D341Med (cell line): ENCODE measurements around the gene IL12RB1.
"Not testable (repeated sequence)": the region's sequence is repeated elsewhere in the genome, so short reads cannot be mapped to it uniquely, and the experiment has no call there.

Experiments used
- DNase-seq: peaks from one replicate; pipeline ENCODE4 v3.0.0; 2012; ENCODE audit warnings: low spot score

IL12RB1 gene

DNA sequence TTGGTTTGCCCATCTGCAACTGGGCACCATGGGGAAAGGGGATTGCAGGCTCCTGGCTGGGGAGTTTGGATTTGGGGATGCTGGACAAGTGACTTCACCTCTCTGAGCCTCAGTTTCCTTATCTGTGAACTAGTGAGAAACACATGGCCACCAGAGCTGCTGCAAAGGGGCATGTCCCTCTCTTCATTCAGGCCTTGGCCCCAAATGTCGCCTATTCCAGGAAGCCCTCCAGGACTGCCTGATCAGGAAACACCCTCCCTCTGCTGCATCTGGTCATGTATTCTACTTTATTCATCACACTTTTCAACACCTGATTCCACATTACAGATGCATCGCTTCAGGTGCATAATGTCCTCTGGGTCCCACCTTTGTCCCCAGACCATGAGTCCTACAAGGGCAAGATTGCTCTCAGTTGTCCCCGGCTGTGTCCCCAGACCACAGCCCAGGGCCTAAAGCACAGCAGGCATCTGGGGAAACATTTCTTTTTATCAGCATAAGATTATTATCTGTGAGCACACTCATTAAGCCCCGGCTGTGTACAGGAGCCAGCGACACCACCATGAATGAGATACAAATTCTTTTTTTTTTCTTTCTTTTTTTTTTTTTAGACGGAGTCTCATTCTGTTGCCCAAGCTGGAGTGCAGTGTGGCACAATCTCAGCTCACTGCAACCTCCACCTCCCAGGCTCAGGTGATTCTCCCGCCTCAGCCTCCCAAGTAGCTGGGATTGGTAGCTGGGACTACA lies 41.3 kb downstream of the IL12RB1 start:
- no peak for DNase-seq

- DNase-seq, result peak; percentile 88
Observed at GRCh38 chr19:18044825-18045304, 41.9 kb downstream of the IL12RB1 start.

GRCh38 chr19:18043676-18044075 lies 43.1 kb downstream of the IL12RB1 start:
- no peak for DNase-seq

- DNase-seq, result no peak
Observed at GRCh38 chr19:18041054-18041453, 45.7 kb downstream of the IL12RB1 start.

DNA sequence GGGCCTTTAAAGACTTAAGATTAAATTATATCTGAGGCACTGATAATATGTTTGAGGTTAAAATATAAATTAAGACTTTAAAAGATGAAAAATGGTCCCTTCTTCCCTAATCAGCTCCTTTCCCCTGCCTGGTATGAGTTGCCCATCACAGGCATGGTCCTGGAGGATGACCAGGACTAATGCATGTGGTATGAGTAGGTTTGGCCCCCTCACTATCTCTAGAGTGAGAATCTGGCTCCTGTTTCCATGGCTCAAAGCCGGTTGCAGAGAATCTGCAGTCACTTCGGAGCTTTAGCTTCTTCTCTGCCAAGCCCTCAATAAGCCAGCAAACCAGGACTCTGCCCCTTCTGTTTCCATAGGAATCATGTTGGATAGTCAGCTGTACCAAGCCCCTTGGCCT lies 54.6 kb downstream of the IL12RB1 start:
- not testable (repeated sequence) for DNase-seq

GRCh38 chr19:18031401-18031800 lies 55.3 kb downstream of the IL12RB1 start:
- DNase-seq, result not testable (repeated sequence)

DNA sequence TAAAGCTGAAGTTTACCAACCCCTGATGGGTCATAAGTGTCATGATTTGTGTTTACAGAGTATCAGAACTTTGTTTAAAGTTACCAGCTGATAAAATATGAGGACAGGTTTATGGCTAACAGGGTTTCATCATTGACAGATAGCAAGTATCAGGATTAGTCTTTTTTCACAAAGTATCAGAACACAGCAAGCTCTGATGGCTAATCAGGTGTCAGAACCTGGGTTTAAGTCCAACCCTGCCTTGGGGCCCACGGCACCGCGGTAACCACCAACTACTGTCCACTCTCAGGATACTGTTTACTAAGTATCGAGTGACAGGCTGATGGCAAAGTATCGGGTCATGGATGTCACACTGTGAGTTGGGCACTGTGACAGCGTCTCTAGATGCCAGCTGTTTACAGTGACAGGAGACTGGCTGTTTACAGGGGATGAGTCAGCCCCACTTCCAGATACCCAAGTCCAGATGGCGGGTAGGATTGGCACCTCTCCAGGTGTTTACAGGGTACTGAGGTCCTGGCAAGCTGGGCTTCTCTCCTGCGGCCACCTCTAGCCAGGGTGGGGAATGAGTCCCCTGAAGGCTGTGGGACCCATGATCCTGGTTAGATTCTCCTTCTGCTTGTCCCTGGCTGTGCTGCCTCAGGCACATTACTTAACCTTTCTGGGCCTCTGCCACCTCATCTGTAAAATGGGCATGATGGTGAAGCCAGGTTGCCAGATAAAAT lies 57.0 kb downstream of the IL12RB1 start:
- peak; percentile 68 for DNase-seq

- DNase-seq, result no peak
Observed at GRCh38 chr19:18027151-18027550, 59.6 kb downstream of the IL12RB1 start.

GRCh38 chr19:18023622-18024251 lies 63.0 kb downstream of the IL12RB1 start:
- no peak for DNase-seq

DNA sequence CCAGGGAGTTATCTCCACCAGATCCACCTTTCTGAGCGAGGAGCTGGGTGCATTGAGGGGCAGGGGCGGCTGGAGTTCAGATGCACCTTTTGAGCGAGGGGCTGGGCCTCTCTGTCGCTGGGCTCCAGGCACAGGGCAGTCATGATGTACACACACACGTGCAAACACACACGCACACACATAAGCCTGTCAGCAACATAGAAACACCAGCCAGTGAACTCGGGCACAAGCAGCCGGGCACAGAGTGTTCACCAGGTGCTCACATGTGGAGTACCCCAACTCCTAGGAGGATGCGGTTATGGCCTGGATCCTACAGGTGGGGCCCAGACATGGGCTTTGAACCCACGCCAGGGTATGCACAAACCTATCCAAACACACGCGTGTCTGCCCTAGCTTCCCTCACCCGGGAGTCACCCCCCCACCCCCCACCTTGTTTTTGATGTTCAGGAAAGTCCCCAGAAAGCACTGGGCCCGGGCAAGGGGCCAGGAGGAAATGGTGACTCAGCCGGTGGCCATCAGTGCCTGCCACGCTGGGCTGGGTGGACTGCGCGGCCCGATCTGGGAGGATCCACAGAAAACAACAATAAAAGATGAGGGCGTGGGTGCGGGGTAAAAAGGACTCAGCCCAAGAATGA lies 65.5 kb downstream of the IL12RB1 start:
- DNase-seq, result no peak

DNA sequence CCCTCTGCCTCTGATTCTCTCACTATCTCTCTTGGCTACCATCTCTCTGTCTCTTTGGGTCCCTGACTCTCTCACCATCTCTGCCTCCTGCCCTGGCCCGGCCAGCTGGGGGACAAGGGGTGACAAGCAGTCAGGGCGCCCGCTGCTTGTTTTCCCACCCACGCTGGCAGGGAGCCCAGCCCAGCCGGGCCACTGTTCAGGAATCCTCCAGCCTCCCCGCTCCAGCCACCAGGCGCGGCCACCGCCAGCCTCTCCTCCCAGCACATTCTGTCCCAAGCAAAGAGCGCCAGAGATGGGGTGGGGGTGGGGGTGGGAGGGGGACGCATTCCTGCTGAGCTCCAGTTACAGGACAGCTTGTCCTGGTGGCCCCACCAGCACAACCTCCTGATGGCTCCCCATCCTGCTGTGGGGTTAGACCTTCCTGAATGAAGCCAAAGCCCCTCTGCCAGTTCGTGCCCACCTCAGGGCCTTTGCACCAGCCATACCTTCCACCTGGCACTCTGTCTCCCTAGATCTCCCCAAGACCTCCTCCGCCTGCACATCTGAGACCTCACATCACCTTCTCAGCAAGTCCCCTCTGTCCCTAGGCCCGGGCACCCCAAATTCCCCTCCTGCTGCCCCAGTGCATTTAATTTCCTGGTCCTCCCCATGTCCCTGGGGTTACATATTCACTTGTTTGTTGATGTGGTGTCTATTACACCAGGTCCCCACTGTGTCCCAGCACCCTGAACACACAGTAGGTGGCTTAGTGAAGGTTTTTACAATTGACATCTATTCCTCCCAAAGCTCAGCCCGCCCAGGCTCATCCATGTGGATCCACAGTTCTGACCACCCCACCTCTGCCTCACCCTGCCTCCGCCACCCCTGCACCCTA lies 66.3 kb downstream of the IL12RB1 start:
- no peak for DNase-seq

DNA sequence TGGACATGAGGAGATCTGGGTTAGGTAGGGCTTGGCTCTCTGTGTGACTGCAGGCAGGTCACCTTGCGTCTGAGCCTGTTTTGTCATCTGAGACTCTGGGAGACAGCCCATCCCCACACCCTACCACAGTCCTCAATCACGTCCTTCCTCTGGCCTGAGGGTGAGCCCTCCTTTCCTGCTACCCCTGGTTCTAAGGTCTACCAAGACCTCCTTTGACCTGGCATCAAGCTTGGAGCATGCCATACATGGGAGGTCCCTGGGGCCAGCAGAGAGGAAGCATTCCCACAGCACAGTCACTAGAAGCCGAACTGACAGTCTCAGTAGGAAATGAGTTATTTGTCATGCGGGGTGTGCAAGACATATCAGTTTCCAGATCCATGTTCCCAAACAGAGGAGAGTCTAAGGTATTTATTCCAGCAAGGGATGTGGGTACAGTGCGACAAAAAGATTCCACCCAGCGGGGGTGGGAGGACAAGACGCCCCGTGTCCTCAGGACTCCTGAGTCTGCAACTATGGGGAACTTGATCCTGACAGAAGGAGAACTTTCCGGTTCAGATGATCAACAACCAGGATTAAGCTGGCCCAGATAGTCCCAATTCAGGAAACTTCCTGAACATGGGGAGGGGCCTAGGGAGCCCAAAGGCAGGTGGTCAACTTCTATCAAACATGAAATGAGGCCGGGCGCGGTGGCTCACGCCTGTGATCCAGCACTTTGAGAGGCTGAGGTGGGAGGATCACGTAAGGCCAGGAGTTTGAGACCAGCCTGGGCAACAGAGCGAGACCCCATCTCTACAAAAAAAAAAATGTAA lies 69.3 kb downstream of the IL12RB1 start:
- no peak for DNase-seq

- no peak for DNase-seq
Observed at GRCh38 chr19:18016209-18016910, 70.4 kb downstream of the IL12RB1 start.

DNA sequence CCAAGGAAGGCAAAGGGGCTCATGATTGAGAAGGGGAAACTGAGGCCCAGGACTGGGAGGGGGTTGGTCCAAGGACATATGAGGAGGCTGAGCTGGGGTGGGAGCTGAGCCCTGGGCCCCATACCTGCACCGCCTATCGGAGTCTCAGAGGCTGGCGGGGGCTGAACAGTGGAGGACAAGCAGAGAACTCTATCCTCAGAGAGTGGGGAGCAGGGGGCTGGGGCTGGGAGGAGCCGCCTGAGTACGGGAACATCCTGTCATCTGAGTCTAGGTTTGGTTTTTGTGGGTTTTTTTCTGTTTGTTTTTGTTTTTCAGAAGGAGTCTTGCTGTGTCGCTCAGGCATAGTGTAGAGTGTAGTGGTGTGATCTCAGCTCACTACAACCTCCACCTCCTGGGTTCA lies 72.5 kb downstream of the IL12RB1 start:
- DNase-seq, result no peak

DNA sequence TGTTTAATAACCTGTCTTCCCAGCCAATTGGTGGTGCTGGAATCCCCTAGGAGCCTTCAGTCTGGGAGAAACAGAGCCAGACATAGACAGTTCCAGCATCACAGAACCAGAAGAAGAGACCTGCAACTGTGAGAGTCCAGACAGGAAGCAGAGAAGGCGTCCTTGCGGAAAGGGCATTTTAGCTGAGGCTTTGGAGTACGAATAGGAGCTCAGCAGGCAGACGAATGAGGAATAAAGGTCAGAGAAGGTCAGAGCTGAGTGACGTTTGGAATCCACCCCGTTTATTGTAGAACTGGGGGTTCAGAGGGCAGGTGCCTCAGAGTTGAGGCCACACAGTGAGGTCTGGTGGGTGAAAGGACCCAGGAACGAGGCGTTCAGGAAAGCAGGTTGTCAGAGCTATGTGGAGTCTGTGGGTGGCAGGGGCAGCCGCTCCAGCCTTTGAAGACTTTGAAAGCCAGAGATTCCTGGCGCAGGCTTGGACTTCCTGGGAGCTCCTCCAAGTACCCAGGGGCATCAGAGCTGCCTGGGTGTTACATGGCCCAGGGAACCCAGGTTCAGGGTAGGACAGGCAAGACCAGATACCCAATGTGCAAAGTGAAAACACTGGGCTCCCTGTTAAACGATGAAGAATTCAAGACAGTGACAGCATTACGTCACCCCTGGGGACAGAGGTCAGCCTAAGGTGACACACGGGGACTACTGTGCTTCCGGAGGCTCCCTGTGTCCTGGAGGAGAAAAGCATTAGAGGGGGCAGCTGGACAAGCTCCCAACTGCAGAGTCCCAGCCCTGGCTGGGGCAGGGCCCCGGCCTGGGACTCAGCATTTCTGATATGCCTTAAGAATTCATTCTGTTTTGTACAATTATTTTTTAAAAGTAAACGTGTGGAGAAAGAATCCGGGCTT lies 73.3 kb downstream of the IL12RB1 start:
- no peak for DNase-seq

GRCh38 chr19:18010149-18010548 lies 76.6 kb downstream of the IL12RB1 start:
- DNase-seq, result no peak

GRCh38 chr19:18009412-18010066 lies 77.2 kb downstream of the IL12RB1 start:
- DNase-seq, result no peak
